Kidney epithelial cell (primary cell): ENCODE data around the gene PXDN. TPM values are rescaled to one million over a fixed set of nuclear protein-coding genes. Genes with fewer than 3 reads are reported as not detected.

Source experiments
- DNase-seq: peaks from one replicate; pipeline ENCODE4 v3.0.0-alpha.2; 2010; ENCODE audit warnings: low read depth
- H3K27me3 ChIP-seq: 2 replicates; pipeline ENCODE4 v1.6.0; 2011; ENCODE audit warnings: low read length; ENCODE audit not compliant: control insufficient read depth, insufficient read depth
- H3K36me3 ChIP-seq: 2 replicates; pipeline ENCODE4 v1.5.1; 2011; ENCODE audit warnings: low read length; ENCODE audit not compliant: control insufficient read depth, insufficient read depth
- H3K4me3 ChIP-seq: 2 replicates; pipeline ENCODE4 v1.5.1; 2011; ENCODE audit warnings: low read depth, mild to moderate bottlenecking, control low read depth, low read length
- total RNA-seq: library from RNA; depleted of rRNA; stranded (reverse); fragments of >200 nt; gene quantifications from 2 replicates; pipeline ENCODE4 v1.2.3, GENCODE V29; 2015
- TF ChIP-seq, protein P1 (sequence below): IDR thresholded peaks from 2 replicates; pipeline ENCODE4 v1.5.1; 2011; ENCODE audit warnings: mild to moderate bottlenecking, moderate library complexity, low read length, control low read depth, inconsistent platforms; ENCODE audit not compliant: insufficient read depth, poor library complexity, severe bottlenecking

The PXDN gene
- total RNA-seq, 1 donor from 2014 or later, result 287 TPM

DNA sequence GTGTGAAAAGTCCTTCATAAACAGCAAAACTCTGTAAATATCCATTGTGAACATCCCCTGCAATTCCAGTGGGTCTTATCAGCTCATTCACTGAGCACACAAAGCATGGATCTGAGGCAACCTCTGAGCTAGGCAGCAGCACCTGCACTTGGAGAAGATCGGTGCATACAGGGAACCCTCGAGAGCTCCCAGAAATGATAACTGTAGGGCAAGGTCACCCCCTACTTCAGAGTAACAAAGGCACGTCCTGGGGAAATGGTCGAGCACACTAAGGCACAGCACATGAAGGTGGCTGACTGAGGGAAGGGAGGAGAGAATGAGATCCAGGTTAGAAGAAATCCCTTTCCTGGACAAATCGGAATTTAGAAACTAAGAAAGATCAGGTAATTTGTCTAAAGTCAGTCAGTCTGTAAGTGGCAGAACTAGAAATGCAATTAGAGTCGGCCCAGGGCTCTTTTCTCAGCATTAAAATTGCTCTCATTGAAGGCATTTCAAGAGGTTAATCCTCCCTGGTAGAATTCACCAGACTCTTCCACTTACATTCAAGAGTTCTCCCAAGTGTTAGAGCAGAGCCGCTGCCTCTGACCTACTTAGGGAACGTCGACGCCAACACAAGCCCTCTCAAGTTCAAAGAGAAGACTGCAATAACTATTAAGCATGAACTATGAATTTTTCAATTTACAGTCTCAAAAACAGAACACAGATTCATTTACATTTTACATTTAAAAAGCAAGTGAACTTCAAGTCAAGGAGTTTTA lies 45.9 kb downstream of the PXDN start:
- H3K36me3 ChIP-seq, result no peaks in the 10 kb centered on the region
- TF ChIP-seq, protein P1, sequence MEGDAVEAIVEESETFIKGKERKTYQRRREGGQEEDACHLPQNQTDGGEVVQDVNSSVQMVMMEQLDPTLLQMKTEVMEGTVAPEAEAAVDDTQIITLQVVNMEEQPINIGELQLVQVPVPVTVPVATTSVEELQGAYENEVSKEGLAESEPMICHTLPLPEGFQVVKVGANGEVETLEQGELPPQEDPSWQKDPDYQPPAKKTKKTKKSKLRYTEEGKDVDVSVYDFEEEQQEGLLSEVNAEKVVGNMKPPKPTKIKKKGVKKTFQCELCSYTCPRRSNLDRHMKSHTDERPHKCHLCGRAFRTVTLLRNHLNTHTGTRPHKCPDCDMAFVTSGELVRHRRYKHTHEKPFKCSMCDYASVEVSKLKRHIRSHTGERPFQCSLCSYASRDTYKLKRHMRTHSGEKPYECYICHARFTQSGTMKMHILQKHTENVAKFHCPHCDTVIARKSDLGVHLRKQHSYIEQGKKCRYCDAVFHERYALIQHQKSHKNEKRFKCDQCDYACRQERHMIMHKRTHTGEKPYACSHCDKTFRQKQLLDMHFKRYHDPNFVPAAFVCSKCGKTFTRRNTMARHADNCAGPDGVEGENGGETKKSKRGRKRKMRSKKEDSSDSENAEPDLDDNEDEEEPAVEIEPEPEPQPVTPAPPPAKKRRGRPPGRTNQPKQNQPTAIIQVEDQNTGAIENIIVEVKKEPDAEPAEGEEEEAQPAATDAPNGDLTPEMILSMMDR, result no peak

DNA sequence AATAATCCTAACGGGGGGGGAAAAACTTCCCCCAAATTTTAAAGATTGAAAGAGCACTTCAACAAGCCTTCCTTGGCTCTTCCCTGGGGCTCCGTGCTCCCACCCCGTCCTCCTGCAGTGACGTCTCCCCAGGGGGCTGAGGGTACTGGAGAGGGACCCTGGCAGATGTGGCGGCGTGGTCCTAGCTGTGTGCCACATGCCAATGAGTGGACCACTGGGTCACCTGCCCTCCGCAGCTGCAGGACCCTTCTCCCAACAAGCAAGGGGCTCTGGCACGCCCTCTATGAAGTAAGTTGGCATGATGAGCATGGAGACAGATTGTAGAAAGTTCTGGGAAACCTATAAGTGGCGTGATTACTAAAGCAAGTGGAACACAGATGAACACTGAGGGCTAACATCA lies 46.7 kb downstream of the PXDN start:
- H3K4me3 ChIP-seq, result no peak overlapping the region
- TF ChIP-seq, protein P1, result no peak

More for the DNA sequence above, 45.9 kb downstream of the PXDN start:
- no peak for DNase-seq
- H3K27me3 ChIP-seq, result no peaks in the 10 kb centered on the region
- no peak overlapping the region for H3K4me3 ChIP-seq

DNA sequence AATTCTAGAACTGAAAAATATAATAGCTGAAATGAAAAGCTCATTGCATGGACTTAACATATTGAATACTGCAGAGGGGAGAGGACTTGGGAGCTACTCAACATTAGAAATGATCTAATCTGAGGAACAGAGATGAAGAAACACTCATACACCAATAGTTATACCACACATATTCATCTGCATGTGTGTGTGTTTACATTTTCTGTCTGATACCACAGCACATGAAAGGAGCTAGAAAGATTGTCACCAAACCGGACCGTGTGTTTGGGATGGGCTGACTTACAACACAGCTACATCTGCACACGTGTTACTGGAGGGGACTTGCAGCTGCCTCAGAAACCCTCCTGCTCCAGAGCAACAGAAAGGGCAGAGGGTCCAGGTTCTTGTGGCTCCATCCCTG lies 47.8 kb downstream of the PXDN start:
- peaks cover 1% of the 10 kb centered on the region for H3K36me3 ChIP-seq
- H3K4me3 ChIP-seq, result no peak overlapping the region
- H3K27me3 ChIP-seq, result no peaks in the 10 kb centered on the region
- no peak for DNase-seq
- TF ChIP-seq, protein P1, result no peak

More for the DNA sequence above, 46.7 kb downstream of the PXDN start:
- no peaks in the 10 kb centered on the region for H3K36me3 ChIP-seq
- no peaks in the 10 kb centered on the region for H3K27me3 ChIP-seq
- DNase-seq, result no peak

DNA sequence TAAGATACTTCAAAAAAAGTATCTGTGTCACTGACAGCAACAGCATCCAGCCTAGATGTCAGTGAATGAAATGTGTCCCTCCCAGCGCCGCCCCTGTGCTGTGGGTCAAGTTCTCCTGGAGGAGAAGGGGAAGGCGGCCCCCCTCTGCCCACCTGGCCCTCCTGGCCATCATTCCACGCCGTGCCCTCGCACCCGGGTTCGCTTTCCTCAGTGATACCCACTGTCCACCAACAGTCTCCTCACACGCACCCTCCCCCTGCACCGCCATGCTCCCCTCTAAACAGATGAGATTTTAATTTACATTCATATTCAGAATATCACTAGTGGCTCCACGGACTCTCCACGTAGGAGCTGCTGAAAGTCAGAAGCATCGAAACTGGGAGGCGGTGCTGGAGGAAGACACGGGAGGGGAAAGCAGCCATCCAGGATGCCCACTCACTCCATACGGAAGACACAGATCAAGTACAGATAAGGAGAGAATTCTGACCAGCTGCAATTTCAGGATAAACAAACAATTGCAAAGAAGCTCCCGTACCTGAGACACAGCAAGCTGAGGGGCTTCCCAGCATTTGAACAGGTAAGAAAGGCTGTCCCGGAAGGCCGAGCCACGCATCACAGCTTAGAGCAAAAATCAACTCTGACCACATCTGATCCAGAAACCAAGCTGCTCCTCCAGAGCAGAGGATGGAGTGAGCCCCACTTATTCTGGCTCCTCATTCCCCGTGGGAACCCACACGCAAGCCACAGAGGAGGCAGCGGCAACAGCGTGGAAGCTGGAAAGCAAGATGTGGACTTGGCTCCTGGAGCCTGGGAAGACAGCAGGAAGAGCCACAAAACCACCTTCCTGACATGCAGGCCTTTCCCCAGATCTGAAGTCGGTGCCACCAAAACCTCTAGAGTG lies 49.7 kb downstream of the PXDN start:
- Histone ChIP-seq H3K27me3 (no peaks in the 10 kb centered on the region), H3K4me3 (no peak overlapping the region), H3K36me3 (peaks cover 1% of the 10 kb centered on the region)
- TF ChIP-seq, protein P1, result no peak
- DNase-seq, result no peak

DNA sequence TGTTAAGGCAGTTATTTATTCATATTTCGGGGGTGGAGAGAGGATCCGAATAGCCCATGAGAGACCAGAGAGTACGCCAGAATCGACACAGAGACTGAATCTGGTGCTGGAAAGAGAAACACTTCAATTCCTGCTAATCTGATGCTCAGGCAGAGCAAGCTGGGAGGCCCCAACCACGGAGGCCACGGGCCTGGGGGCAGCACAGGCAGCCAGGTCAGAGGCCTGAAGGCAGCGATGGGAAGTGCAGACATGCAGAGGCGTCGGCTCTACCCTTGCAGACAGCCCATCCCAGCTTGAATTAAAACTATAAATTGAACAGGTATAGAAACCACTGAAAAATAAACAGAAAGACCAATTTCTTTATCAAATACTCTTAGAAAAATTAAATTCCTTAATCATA lies 50.6 kb downstream of the PXDN start:
- no peak overlapping the region for H3K4me3 ChIP-seq
- DNase-seq, result no peak
- H3K27me3 ChIP-seq, result no peaks in the 10 kb centered on the region
- H3K36me3 ChIP-seq, result peaks cover 1% of the 10 kb centered on the region
- TF ChIP-seq, protein P1, result no peak
